Dermis blood vessel endothelial cell (primary cell): ENCODE data around the gene XPNPEP3. TPM values are rescaled to one million over a fixed set of nuclear protein-coding genes. Genes with fewer than 3 reads are reported as not detected.
"Not testable (repeated sequence)": the region's sequence is repeated elsewhere in the genome, so short reads cannot be mapped to it uniquely, and the experiment has no call there.

Experiments
- DNase-seq: peaks from one replicate; pipeline ENCODE4 v3.0.0; 2010
- total RNA-seq: library from RNA; depleted of rRNA; stranded (reverse); fragments of >200 nt; gene quantifications from 2 replicates; pipeline ENCODE4 v1.2.3, GENCODE V29; 2014

XPNPEP3 gene
- total RNA-seq, result 5.3 and 9.6 TPM in 2 replicates

DNA sequence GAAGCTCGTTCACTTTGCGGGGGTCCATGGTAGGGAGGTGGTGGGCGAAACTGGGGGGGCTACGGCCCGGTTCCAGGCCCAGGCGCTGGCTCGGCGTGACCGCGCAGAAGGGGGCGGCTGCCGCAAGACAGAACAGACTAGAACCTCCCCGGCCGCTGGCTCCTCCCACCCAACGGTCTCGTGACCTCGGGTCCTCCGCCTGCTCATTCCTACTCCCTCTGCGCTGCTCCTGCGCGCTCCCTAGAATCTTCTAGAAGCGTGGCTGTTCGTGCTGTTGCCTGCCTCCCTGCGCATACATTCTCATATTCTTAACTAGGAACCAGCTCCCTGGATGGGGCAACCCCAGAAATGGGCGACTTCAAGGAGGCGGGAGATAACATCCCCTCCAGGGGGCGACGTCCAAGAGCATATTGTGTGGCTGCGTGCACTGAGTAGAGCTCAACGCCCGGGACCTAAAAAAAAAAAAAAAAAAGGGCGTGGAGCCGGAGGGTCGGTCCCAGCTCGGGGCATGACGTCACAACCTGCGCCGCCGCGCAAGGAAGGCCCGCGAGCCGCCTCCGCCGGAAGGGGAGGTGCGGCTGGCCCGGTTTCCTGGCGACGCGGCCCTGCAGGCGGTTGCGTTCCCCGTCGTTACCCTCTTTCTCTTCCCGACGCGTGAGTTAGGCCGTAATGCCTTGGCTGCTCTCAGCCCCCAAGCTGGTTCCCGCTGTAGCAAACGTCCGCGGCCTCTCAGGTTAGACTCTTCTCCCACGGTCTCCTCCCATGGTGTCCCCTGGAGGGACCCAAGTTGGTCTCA lies at the start of gene XPNPEP3, which contains the start of gene ST13:
TSS of gene XPNPEP3 (plus strand) at position 636 of the 796 bp plus-strand sequence. CDS start at position 670, 34 bp downstream.
TSS of gene ST13 (minus strand) at position 127 of the 796 bp plus-strand sequence. CDS start at position 28, 99 bp downstream.
- peak; percentile 97 for DNase-seq

DNA sequence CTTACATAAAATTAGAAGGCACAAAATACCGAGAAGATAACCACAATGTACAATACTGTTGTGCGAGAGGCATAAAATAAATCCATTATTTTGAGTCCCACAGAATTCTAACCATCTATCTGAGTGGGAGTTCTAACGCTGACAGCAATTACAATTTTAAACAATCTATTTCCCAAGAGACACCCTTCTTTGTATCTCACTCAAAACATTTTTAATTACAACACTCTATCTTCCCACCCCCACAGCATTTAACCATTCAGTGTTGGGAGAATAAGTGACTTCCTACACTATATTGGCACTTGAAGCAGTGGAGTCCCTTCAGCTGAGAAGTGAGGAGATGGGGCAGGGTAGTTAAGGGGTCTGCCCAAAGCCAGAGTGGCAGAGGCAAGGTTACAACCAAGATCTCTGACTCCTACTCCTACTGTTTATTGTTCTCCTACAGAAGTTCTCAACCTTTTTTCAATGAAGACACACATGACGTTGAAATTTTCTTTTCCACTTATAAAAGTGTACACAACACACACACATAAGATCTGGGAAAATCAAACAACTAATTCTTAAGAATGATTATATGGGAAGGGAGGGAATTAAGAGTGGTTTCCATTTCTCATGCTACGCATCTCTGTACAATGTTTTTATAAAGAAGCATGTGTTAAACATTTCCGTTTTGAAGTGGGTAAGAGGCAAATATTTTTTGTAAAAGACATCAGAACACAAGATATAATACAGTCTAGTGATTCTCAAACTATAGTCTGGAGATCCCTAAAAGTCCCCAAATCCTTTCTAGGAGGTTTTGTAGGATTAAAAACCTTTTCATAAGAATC lies 48.7 kb upstream of the XPNPEP3 start:
- peak; percentile 24 for DNase-seq

DNA sequence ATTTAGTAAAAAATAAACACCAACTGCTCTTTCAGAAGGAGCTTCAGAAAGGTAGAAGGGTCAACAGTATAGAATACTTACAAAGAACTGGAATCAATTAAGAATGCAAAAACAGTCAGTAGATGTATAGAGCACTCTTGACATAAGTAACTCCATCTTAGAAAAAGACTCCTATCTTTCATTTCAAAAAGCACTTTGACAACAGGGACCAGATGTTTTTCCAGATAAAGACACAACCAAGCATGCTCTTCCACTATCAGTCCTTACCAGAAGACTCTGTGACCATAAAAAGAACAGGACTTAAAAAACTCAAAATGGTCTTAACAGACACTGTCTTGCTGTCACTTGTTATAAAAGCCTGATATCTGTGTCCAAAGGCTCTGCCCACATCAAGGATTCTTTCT lies 43.0 kb upstream of the XPNPEP3 start:
- no peak for DNase-seq

DNA sequence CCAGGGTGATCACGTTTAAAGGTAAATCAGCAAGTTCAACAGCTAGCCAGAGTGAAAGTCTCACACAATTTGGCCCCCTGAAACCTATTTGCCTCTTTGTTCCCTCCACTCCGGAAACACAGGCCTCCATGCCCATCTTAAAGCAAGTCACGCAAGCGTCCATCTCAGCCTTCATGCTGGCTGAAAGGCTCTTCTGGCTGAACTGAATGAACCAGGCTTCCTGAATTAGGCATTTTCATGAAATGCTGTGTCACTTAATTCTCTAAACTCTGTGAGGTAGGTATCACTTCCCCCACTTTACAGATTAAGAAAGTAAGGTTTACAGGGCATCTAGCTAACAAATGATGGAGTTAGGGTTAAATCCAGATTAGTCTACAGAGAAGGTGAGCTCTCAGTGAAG lies 39.2 kb upstream of the XPNPEP3 start:
- no peak for DNase-seq

DNA sequence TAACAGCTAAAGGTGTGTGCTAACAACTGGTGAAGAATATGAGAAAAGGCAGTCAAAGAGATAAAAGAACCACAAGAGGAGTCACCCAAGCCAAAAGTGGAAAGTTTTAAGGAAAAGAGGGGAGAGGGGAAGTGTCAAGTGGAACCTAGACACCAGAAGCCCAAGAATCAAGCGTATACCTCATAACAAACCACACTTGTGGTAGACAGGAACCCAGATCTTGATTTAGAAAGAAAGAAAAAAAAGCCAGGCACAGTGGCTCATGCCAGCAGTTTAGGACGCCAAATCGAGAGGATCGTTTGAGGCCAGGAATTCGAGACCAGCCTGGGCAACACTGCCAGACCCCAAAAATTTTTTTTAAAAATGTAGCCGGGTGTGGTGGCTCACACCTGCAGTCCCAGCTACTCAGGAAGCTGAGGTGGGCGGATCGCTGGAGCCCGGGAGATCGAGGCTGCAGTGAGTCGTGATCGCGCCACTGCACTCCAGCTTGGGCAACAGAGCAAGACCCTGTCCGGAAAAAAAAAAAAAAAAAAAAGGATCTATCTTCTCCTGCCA lies 38.7 kb upstream of the XPNPEP3 start:
- peak; percentile 3 for DNase-seq

DNA sequence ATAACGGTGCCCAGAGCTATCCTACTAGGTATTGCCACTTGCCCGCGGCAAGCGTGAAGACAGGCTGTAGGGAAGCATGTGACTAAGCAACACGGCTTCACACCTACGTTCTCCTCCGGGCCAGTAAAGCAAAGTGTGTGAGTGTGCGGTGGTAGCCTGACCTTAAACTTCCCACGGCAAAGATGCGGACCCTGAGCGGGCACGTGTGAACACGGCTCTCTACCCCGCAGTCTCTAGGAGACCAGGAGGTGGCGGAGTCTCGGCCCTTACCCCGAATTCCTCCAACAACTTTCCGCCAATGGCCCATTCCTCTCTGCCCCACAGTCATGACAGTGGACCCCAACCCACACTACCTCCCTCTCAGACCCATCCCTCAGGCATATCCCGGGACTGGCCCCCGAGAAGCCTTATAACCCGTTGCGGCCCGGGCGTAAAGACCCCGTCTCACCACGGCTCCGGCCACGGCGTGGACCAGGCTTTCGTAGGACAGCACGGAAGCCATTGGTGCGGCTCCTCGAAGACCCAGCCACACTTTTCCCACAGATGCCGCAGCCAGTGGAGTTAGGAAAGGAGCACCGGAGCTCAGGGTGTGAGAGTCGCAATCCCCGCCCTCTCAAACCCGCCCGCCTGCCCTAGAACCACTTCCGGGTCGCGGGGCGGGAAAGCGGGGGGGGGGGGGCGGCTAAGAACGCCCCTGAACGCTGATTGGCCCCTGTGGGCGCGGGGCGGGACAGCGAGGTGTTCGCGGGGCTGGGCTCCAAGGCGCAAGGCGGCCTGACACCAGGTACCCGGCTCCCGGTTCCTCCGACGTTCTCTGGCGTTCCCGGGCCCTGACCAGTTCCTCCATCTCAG lies 38.0 kb upstream of the XPNPEP3 start, which contains the start of gene SLC25A17:
TSS of gene SLC25A17 (minus strand) at position 600 of the 852 bp plus-strand sequence. CDS start at position 502, 98 bp downstream.
- peak; percentile 88 for DNase-seq

DNA sequence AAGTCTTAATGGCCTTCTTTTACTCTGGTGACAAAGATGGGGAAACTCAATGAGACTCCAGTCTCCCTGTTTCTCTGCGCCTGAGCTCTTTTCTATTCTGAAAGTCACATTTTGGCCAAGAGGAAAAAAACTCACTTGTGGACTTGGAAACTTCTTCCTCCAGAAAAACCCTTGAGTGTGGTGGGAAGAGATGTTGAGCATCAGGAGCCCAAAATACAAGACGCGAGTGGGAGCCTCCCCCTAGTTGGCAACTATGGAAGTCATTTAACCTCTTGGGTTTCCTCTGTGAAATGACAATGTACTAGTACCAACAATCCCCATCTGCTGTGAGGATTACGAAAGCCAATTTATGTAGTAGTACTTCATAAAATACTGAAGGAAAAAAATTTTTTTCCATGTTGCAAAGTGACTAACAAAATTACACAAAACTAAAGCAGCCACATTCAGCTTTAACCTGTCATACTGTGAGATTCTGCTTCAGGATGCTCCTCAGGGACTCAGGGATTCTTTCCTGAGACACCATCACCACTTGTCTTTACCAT lies 37.3 kb upstream of the XPNPEP3 start:
- peak; percentile 41 for DNase-seq

DNA sequence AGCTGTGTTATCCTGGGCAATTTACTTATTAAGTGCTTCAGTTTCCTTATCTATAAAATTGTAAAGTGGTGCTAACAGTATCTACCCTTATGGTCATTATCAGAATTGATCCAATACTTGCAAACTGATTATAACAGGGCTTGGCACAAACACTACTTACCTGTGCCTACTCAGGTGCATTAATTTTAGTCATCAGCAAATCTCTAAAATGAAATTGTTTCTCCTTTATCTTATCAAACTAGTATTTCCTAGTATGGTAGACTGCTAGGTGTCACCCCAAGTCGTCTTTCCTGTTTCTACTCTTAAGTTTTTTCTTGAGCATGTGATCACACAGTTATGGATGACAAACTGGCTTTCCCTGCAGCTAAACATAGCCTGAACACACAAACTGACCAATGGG lies 33.5 kb upstream of the XPNPEP3 start:
- DNase-seq, result no peak

DNA sequence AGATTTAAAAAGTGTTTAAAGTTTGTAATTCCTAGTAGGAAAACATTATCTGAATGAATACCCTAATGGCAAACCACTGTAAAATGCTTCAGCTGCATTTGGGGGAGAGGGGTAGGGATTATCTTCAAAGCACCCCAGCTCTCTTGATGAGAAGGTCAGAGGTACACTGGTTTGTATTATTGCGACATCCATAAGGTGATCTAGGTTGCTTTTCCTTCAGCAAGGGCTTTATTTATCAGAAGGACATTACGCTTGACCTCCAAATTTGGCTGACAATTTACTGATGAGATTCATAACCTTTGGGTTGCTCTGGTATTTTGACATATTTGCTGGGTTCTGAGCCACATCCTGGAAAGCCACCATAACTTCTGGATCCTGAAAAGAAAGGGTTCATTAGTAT lies 30.7 kb upstream of the XPNPEP3 start:
- not testable (repeated sequence) for DNase-seq

DNA sequence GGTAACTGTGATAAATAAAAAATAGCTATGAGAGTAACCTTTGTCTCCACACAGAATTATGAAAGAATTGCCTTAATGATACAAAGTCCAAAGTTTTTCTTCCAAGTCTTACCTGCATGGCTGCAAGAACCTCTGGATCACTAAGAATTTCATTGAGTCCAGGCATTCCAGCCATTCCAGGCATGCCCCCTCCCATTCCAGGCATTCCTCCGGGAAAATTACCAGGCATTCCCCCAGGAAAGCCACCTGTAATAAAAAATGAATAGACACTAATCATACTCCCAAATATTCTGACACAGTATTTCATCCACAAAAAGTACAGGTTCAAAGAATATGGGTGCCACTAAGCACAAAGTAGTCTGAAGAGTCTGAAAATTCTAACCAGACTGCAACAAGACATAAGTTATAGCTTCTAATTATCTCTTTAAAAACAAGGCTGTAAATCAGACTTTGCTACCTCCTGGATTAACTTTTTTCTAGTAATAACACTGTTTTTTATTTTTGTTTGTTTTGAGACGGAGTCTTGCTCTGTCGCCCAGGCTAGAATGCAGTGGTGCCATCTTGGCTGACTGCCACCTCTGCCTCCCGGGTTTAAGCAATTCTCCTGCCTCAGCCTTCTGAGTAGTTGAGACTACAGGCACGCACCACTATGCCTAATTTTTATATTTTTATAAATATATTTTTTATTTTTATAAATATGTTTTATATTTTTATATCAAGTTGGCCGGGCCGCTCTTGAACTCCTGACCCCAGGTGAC lies 29.8 kb upstream of the XPNPEP3 start:
- no peak for DNase-seq

DNA sequence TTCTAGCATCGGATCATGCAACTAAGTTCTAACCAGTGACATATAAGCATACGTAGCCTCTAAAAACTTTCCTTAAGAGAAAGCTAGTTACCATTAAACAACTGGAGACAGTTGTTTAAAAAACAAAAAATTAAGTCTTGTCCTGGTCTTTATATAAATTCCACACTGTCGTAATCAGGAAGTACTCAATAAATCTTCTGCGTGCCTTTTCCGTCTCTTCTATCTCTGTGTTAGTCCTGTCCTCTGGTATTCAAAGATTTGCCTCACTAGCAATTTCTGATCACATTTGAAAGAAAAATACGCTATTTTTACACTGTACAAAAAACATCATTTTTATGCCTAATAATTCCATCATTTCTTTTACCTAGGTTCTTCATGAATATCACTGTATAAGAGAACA lies 27.8 kb upstream of the XPNPEP3 start:
- DNase-seq, result no peak

DNA sequence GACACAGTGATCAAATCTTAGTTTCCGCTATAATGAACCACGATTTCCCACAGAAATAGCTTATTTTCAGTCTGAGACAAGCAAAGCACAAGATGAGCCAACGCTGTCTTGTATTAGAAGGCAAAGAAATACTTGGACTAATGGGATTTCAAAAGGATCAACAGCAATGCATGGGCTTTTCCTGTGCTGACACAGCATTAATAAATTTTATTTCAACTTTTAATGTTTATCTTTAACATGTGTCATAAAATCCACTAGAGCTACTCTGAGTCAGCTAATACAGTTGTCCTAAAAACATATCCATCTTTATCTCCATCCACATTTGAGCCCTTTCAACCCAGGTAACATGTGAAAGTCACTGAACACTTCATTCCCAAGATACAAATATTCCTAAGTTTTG lies 22.3 kb upstream of the XPNPEP3 start:
- DNase-seq, result no peak

DNA sequence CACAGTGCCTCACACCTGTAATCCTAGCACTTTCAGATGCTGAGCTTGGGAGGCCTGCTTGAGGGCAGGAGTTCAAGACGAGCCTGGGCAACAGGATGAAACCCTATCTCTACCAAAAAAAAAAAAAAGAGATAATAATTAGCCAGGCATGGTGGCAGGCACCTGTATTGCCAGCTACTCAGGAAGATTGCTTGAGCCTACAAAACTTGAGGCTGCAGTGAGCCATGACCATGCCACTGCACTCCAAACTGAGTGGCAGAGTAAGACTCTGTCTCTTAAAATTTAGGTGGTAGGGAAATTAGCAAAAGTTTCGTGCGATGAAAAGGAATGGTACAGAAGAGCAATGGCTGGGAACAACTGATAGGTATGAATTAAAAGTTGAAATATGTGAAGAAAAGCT lies 18.5 kb upstream of the XPNPEP3 start:
- no peak for DNase-seq

DNA sequence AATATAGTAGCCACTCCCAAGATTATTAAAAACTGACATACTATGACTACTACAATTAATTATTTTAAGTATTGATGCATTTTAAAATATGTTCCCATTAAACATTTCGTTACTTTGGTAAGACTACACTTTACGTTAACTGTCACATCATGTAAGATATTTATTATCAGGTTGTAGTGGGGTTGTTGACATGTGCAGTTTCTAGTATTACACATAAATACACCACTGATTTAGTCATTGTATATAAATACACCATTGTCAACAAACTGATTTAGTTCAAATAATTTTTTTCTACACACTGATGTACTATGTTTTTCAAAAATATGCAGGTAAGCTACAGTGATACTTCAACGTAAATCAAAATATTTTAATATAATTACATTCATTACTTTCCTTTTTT lies 12.0 kb upstream of the XPNPEP3 start:
- DNase-seq, result no peak

DNA sequence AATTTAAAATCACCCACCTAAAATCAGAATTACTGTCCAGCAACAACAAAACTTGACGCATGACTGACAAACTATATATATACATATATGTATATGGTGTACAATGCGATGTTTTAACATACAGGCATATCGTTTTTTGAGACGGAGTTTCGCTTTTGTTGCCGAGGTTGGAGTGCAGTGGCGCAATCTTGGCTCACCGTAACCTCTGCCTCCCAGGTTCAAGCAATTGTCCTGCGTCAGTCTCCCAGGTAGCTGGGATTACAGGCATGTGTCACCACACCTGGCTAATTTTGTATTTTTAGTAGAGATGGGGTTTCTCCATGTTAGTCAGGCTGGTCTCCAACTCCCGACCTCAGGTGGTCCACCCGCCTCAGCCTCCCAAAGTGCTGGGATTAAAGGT lies 11.1 kb upstream of the XPNPEP3 start:
- not testable (repeated sequence) for DNase-seq

DNA sequence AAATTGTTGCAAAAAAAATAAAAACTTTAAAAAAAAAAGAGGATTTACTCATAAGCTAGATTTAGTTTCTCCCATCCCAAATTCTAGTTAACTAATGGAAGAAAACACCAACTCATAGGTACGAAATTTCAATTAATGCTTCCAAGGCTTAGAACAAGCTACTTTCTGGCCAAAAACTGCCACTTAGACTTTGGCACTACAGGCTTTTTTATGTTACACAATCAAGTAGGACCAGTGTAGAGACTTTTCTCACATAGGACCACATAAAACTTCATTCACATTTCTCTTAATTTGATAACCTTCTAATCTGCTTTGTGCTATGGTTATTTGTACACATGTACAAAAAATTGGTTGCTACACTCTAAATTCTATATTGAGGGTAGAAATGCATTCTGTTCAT lies 3.6 kb upstream of the XPNPEP3 start:
- DNase-seq, result no peak

DNA sequence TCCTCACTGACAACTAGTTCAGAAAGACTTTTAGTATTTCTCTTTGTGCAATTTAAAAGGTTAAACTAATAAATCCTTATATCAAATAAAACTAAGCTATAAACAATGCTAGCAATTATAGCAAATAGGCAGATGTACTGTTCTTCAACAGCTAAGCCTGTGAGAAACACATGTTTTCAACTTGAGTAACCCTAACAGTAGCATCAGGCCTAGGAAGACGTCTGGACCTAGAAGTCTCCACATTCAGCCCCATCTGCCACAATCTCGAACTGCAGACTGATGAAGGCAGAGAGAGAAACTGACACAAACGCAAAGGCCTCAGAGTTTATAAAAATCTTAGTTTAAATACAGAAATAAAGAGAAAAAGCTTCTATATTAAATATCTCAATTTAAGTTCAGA lies 3.0 kb upstream of the XPNPEP3 start:
- peak; percentile 12 for DNase-seq

DNA sequence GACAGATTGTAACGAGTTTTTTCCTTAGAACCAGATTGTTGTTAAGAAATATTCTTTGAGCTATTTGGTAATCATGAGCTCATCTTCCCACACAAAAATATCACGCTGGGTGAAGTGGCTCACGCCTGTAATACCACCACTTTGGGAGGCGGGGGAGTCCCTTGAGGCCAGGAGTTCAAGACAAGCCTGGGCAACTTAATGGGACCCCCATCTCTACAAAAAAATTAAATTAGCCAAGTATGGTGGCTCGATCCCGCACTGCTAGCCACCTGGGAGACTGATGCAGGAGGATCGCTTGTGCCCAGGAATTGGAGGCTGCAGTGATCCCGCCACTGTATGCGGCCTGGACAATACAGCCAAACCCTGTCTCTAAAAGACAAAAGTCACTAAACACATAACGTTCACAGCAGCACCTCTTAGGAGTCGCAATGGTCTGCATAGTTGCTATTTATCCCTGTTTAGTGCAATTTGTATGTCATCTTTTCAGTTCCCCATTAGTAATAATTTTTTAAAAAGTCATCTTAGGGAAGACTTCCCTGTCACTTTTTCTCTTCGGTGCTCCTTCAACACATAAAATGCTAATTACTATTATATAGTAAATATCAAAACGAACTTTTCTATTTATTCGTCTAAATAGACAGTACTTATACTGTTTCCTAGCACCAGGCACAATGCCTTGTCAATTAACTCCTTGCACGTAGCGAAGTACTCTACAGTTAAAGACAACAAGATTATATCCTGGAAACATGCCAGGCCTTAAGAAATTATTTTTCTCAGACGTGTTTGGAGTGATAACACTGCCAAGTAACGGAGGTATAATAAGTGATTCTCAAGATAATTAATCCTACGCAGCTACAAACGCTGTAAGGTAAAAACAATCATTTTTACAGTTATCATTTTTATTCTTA lies 1.6 kb upstream of the XPNPEP3 start:
- DNase-seq, result peak; percentile 62

DNA sequence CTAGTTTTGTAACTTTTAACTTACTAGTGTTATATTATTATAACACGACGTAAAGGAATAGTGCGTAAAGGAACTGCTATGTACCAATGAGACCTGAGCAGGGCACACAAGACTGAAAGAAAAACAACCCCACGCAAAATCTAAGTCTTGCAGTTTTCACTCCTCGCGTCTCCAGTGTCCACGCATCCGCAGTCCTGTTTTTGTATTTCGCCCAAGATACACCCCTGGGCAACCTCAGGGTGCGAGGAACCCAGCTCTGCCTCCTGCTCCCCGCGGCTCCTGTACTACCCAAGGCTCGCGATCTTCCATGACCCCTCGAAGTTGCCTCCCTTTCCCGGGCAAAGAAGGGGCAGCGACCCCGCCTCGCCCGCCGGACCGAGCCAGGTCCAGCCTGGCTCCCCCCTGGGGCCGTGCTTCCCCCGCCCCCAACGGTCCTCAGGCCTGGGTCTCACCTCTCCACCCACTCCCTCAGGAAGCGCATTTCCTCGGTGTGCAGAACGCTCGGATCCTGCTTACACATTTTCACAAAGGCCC lies 902 bp upstream of the XPNPEP3 start:
- DNase-seq, result peak; percentile 55
